ENCODE results near the gene CPLX3. TPM values are rescaled to one million over a fixed set of nuclear protein-coding genes. Genes with fewer than 3 reads are reported as not detected.

Gene CPLX3
- total RNA-seq, 4 donors from 2014 or later = 0.47 TPM; not detected in 3

DNA sequence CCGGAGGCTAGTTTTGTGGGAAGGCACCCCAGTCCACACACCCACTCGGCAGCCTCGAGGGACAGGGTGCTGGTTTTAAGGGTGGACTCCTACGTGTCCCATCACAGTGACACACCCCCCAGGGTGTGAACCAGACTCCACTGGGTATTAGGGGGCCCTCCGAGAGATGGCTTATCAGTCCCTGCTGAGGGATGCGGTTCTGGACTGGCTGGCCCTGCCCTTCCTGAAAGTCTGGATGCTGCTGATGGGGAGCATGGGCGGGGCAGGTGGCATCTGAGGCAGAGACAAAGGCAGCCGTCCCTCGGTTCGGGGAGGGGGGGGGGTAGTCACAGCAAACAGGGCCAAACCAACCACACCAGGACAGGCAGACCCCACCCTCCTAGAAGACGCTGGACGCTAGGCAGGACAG, 17.5 kb downstream of the CPLX3 start:
- peak overlapping the region; percentile 96 for H3K4me3 ChIP-seq
- H3K27ac ChIP-seq = peak overlapping the region; percentile 86
- WGBS = 32% methylated on average over 8 of the region's 12 CpGs
- H3K27me3 ChIP-seq = no peaks in the 10 kb centered on the region
- H3K4me1 ChIP-seq = peaks cover 38% of the 10 kb centered on the region
- TF ChIP-seq POLR2AphosphoS5 (IDR thresholded peaks at IDR 0.05) = no peak
- H3K9me3 ChIP-seq = no peaks in the 10 kb centered on the region
- DNase-seq (ENCODE audit: low spot score in 2 of 2) = no peak
- H3K36me3 ChIP-seq = peaks cover 49% of the 10 kb centered on the region

DNA sequence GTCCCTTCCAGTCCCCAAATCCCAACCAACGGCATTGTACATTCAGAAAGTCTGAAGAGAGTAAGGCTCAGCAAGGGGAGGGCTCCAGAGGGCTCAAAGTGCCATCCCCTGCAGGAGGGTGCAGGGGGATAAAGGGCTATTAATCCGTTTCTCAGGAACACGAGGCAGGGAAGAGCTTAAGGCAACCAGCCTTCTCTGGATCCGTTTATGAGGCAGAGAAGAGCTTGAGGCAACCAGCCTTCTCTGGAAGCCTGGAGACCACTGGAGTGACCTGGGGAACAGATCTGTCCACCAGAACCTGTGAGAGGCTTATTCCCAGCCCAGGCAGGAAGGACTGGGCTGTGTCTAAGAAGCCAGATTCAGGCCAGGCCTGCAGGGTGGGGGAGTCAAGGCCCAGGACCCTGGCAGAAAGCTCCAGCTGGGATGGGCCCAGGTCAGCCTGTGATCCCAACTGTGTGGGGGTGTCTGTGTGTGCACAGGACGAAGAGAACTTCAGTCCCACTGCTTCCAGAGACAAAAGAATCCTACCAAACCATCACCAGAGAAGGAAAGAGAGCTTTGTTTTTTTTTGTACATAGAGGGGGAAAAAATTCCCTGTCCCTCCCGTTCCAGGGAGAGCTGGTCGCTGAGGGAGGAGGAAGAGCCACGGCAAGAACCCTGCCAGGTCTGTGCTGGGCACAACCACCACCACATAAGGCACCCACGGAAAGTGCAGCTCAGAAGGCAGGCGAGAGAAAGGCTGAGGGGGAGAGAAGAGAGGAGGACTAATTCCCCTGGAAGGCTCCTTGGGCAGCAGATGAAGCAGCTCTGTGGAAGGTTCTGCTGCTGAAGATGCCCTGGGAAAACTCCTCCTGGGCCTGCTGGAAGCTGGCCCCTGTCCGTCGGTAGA, 18.1 kb downstream of the CPLX3 start:
- peaks cover 48% of the 10 kb centered on the region for H3K36me3 ChIP-seq
- H3K27ac ChIP-seq = peak overlapping the region; percentile 86
- H3K27me3 ChIP-seq = no peaks in the 10 kb centered on the region
- H3K4me1 ChIP-seq = peaks cover 38% of the 10 kb centered on the region
- TF ChIP-seq POLR2A (IDR thresholded peaks at IDR 0.05) (no peak), POLR2AphosphoS5 (IDR thresholded peaks at IDR 0.05) (no peak), EP300 (IDR thresholded peaks at IDR 0.05) (no peak)
- TF ChIP-seq, protein P1, sequence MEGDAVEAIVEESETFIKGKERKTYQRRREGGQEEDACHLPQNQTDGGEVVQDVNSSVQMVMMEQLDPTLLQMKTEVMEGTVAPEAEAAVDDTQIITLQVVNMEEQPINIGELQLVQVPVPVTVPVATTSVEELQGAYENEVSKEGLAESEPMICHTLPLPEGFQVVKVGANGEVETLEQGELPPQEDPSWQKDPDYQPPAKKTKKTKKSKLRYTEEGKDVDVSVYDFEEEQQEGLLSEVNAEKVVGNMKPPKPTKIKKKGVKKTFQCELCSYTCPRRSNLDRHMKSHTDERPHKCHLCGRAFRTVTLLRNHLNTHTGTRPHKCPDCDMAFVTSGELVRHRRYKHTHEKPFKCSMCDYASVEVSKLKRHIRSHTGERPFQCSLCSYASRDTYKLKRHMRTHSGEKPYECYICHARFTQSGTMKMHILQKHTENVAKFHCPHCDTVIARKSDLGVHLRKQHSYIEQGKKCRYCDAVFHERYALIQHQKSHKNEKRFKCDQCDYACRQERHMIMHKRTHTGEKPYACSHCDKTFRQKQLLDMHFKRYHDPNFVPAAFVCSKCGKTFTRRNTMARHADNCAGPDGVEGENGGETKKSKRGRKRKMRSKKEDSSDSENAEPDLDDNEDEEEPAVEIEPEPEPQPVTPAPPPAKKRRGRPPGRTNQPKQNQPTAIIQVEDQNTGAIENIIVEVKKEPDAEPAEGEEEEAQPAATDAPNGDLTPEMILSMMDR (IDR thresholded peaks at IDR 0.05) = no peak
- whole genome bisulfite sequencing = 72% methylated on average over 12 of the region's 12 CpGs
- no peak overlapping the region for H3K4me3 ChIP-seq
- no peak for DNase-seq (ENCODE audit: low spot score in 2 of 2)
- H3K9me3 ChIP-seq = no peaks in the 10 kb centered on the region

DNA sequence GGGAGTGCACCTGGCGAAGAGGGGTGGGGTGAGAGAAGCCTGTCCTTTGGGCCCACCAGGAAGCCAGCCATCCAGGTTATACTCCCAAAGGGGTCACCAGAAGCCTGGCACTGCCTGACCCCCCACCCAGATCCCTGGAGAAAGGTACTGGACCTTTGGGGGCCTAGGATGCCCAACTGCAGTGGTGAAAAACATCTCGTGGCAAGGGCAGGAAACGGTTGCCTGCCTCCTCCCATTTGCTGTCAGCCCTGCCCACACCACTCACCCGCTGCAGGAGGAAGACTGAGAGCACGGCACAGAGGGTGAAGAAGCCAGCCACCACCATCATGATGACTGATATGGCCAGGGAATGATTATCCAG, 18.8 kb downstream of the CPLX3 start:
- Histone ChIP-seq H3K4me1 (peaks cover 38% of the 10 kb centered on the region), H3K4me3 (no peak overlapping the region), H3K9me3 (no peaks in the 10 kb centered on the region), H3K27ac (peak overlapping the region; percentile 86), H3K27me3 (no peaks in the 10 kb centered on the region), H3K36me3 (peaks cover 51% of the 10 kb centered on the region)
- WGBS = no CpG with 5 or more reads among the region's 5 CpGs
- no peak for DNase-seq (ENCODE audit: low spot score in 2 of 2)
- TF ChIP-seq, protein P1 (IDR thresholded peaks at IDR 0.05) = no peak
- TF ChIP-seq POLR2AphosphoS5 (IDR thresholded peaks at IDR 0.05) (no peak), POLR2A (IDR thresholded peaks at IDR 0.05) (no peak), EP300 (IDR thresholded peaks at IDR 0.05) (no peak)

DNA sequence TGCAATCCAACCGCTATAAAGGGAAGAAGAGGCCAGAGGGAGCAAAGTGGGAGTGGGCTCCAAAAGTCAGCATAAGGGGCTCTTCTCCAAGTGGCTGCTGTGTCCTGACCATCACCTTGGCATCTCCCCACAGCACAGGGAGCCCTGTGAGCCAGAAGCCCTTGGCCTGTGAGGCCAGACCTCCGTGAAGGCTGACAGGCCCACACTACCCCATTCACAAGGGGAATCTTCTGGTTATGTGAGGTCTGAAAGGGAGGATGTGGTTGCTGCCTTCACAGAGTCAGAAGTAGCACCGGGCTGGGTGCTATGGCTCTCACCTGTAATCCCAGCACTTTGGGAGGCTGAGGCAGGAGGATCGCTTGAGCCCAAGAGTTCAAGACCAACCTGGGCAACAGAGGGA, 19.2 kb downstream of the CPLX3 start:
- Histone ChIP-seq H3K27me3 (no peaks in the 10 kb centered on the region), H3K27ac (no peak overlapping the region), H3K36me3 (peaks cover 55% of the 10 kb centered on the region), H3K4me1 (peaks cover 38% of the 10 kb centered on the region), H3K9me3 (no peaks in the 10 kb centered on the region), H3K4me3 (no peak overlapping the region)
- no peak for DNase-seq (ENCODE audit: low spot score in 2 of 2)
- WGBS = 74% methylated on average over 4 of the region's 4 CpGs
- TF ChIP-seq, protein P1 (IDR thresholded peaks at IDR 0.05) = no peak
- TF ChIP-seq EP300 (IDR thresholded peaks at IDR 0.05) (no peak), POLR2AphosphoS5 (IDR thresholded peaks at IDR 0.05) (no peak), POLR2A (IDR thresholded peaks at IDR 0.05) (no peak)

DNA sequence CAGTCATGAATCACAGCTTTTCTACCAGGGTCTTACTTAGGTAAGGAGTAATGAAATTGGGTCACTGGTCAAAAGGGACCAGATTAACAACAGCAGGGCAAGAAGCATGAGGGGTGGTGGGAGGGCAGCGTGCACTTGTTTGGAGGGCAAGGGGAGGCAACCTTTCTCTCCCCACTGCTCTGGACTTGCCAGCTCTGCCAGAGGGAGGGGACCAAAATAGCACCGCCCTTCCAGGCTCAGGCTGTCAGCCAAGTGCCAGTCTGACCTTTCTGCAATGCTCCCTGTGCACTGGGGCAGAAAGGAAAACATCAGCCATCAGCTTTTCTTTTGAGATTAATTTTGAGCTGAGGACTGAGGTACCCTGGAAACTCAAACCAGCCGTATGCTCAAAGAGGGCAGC, 21.0 kb downstream of the CPLX3 start:
- no peaks in the 10 kb centered on the region for H3K27me3 ChIP-seq
- H3K4me1 ChIP-seq = peaks cover 23% of the 10 kb centered on the region
- H3K36me3 ChIP-seq = peaks cover 74% of the 10 kb centered on the region
- TF ChIP-seq POLR2AphosphoS5 (IDR thresholded peaks at IDR 0.05) = no peak
- TF ChIP-seq, protein P1 (IDR thresholded peaks at IDR 0.05) = no peak
- no peak for TF ChIP-seq POLR2A (IDR thresholded peaks at IDR 0.05)
- H3K9me3 ChIP-seq = no peaks in the 10 kb centered on the region
- 80% methylated on average over 1 of the region's 3 CpGs for WGBS
- no peak overlapping the region for H3K27ac ChIP-seq
- no peak overlapping the region for H3K4me3 ChIP-seq
- DNase-seq (ENCODE audit: low spot score in 2 of 2) = no peak
